Stimulated activated CD4-positive, alpha-beta T cell treated with anti-CD3 and anti-CD28 coated beads, Interleukin-12 subunit alpha, Interleukin-12 subunit beta, amount 100 ng/mL, for 4 hours (primary cell): ENCODE measurements around the gene CREG2.

Source experiments
- DNase-seq: peaks from one replicate; pipeline ENCODE4 v3.0.0-alpha.2; 2020

CREG2 gene

GRCh38 chr2:101387151-101387834 is at the start of gene CREG2:
Gene CREG2 (minus strand): TSS chr2:101387503. CDS start chr2:101387457, 46 bp downstream.
- DNase-seq: peak; percentile 52

GRCh38 chr2:101435001-101435862 is 47.9 kb upstream of the CREG2 start:
- no peak for DNase-seq

GRCh38 chr2:101433465-101433864 is 46.2 kb upstream of the CREG2 start:
- no peak for DNase-seq

- DNase-seq: no peak
Observed at GRCh38 chr2:101432411-101433181, 45.3 kb upstream of the CREG2 start.

GRCh38 chr2:101431486-101431885 is 44.2 kb upstream of the CREG2 start:
- no peak for DNase-seq

- no peak for DNase-seq
Observed at GRCh38 chr2:101430156-101430555, 42.9 kb upstream of the CREG2 start.

- DNase-seq: no peak
Observed at GRCh38 chr2:101429453-101429852, 42.1 kb upstream of the CREG2 start.

- DNase-seq: no peak
Observed at GRCh38 chr2:101428422-101429176, 41.3 kb upstream of the CREG2 start.

- DNase-seq: no peak
Observed at GRCh38 chr2:101427743-101428142, 40.4 kb upstream of the CREG2 start.

GRCh38 chr2:101427240-101427639 is 39.9 kb upstream of the CREG2 start:
- DNase-seq: no peak

GRCh38 chr2:101426822-101427221 is 39.5 kb upstream of the CREG2 start:
- no peak for DNase-seq

- DNase-seq: no peak
Observed at GRCh38 chr2:101420623-101421022, 33.3 kb upstream of the CREG2 start.

GRCh38 chr2:101419096-101419663 is 31.9 kb upstream of the CREG2 start:
- DNase-seq: peak; percentile 39

- DNase-seq: no peak
Observed at GRCh38 chr2:101418460-101419095, 31.3 kb upstream of the CREG2 start.

- no peak for DNase-seq
Observed at GRCh38 chr2:101416609-101417008, 29.3 kb upstream of the CREG2 start.

- DNase-seq: no peak
Observed at GRCh38 chr2:101415884-101416283, 28.6 kb upstream of the CREG2 start.

- DNase-seq: no peak
Observed at GRCh38 chr2:101415220-101415619, 27.9 kb upstream of the CREG2 start.

GRCh38 chr2:101412092-101412694 is 24.9 kb upstream of the CREG2 start:
- DNase-seq: no peak

- DNase-seq: no peak
Observed at GRCh38 chr2:101410746-101411145, 23.4 kb upstream of the CREG2 start.

- DNase-seq: no peak
Observed at GRCh38 chr2:101410114-101410513, 22.8 kb upstream of the CREG2 start.

GRCh38 chr2:101409699-101410098 is 22.4 kb upstream of the CREG2 start:
- no peak for DNase-seq
